SJCRH30 (cell line): Measurements from ENCODE around the gene TPST1. TPM values are rescaled to one million over a fixed set of nuclear protein-coding genes. Genes with fewer than 3 reads are reported as not detected.
"Not testable (repeated sequence)": the region's sequence is repeated elsewhere in the genome, so short reads cannot be mapped to it uniquely, and the experiment has no call there.

ENCODE experiments used
- DNase-seq, 2 experiments: peaks; one replicate each; pipeline ENCODE4 v3.0.0-alpha.2; 2015 to 2020
- H3K27ac ChIP-seq: fragments of 250-450 bp; sonication (Bioruptor Pico); 2 replicates; pipeline ENCODE4 v1.5.1; 2020; ENCODE audit warnings: mild to moderate bottlenecking, moderate library complexity
- H3K27me3 ChIP-seq: fragments of 250-450 bp; sonication (Bioruptor Pico); 2 replicates; pipeline ENCODE4 v1.5.1; 2020; ENCODE audit warnings: mild to moderate bottlenecking, moderate library complexity
- H3K36me3 ChIP-seq: fragments of 250-450 bp; sonication (Bioruptor Pico); 2 replicates; pipeline ENCODE4 v1.5.1; 2020; ENCODE audit warnings: mild to moderate bottlenecking, moderate library complexity
- H3K4me1 ChIP-seq: fragments of 250-450 bp; sonication (Bioruptor Pico); 2 replicates; pipeline ENCODE4 v1.5.1; 2020; ENCODE audit warnings: mild to moderate bottlenecking, moderate library complexity
- H3K4me3 ChIP-seq: fragments of 250-450 bp; sonication (Bioruptor Pico); 2 replicates; pipeline ENCODE4 v1.5.1; 2020; ENCODE audit warnings: mild to moderate bottlenecking, moderate library complexity
- H3K9me3 ChIP-seq: fragments of 250-450 bp; sonication (Bioruptor Pico); replicated peaks from 2 replicates; pipeline ENCODE4 v1.5.1; 2020; ENCODE audit warnings: mild to moderate bottlenecking, moderate library complexity
- total RNA-seq: library from RNA; depleted of rRNA; stranded (reverse); fragments of >200 nt; shearing (Covaris generic); gene quantifications from 2 replicates; pipeline ENCODE4 v1.2.3, GENCODE V29; 2014

The TPST1 gene
- total RNA-seq, 1 experiment from 2014 or later: 62.1 TPM

DNA sequence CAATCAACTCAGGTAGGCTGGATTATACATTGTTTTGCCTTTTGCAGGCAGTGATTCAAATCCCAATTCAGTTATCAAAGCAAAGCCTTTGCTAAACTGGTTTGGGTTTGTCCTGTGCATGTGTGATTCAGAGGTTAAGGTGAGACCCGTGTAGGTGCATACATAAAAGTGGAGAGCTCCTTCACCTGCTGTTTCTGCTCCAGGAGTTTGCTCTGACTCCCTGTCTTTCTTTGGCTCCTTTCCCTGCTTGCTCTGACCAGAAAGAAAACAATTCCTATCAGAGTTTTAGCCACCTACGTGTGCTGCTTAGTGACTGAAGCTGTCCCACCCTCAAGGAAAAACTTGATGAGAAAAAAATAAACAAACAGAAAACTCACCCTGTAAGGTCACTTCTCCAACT, 101.1 kb downstream of the TPST1 start:
- Histone ChIP-seq H3K4me1 (no peaks in the 10 kb centered on the region), H3K9me3 (no peaks in the 10 kb centered on the region), H3K4me3 (no peak overlapping the region), H3K36me3 (no peaks in the 10 kb centered on the region), H3K27ac (no peak overlapping the region), H3K27me3 (no peaks in the 10 kb centered on the region)
- DNase-seq: no peak

DNA sequence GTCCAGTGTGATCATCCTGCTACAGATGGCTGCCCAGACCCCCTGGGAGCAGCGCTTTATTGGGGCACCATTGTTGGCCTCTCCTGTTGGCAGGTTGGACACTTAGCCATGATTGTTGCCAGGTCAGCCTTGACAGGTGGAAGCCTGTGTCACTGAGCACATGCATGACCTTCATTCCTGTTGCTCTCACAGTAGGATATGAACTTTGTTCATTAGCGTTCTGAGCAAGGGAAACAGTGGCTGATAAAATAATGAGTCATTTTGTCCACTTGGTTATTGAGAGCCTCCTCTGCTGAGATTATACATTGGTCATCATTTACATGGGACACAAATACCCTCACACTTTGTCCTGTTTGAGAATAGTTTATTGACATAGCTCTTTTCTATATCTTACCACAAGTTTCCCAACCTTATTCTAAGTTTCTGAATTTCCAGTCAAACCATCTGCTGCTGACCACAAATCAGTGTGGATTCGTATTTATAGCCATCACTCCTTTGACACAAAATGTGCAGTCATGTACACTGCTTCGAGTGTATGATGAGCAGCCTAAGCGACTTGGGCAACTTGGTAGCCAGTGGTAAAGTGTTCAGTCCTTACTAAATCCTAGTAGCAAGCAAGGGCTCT, 102.6 kb downstream of the TPST1 start:
- Histone ChIP-seq H3K4me3 (no peak overlapping the region), H3K4me1 (no peaks in the 10 kb centered on the region), H3K9me3 (no peaks in the 10 kb centered on the region), H3K27ac (no peak overlapping the region), H3K36me3 (no peaks in the 10 kb centered on the region), H3K27me3 (no peaks in the 10 kb centered on the region)
- DNase-seq: no peak

DNA sequence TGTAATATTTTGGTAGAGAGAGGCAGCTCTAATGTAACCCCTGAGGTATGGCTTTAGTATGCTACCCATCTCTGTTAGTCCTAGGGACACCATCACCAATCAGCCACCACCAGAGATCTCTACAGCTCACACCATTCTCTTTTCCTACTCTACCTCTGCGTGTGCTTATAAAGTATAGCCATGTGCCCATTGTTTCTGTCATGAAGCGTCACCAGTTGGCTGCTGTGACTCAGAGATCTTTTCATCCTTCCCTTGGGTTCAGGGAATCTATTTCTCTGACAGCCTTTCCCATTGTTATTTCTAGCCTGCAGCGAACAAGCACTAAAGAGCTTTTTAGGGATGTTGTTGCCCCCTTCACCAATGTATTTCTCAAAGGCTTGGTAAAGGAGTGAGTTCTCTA, 103.3 kb downstream of the TPST1 start:
- H3K27me3 ChIP-seq: no peaks in the 10 kb centered on the region
- H3K9me3 ChIP-seq: no peaks in the 10 kb centered on the region
- H3K27ac ChIP-seq: no peak overlapping the region
- H3K36me3 ChIP-seq: no peaks in the 10 kb centered on the region
- H3K4me3 ChIP-seq: no peak overlapping the region
- no peaks in the 10 kb centered on the region for H3K4me1 ChIP-seq
- no peak for DNase-seq

DNA sequence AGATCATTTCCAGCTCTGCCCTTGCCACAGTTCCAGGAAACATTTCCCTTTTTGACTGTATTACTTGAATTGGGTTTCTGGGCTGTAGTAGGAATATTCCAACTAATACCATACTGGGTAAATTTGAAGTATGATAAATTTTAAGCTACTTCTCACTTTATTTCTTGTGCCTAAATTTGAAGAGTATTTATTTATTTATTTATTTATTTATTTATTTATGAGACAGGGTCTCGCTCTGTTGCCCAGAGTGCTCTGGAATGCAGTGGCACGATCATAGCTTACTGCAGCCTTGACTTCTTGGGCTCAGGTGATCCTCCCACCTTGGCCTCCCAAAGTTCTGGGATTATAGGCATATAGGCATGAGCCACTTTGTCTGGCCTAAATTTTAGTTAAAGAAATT, 105.5 kb downstream of the TPST1 start:
- H3K27ac ChIP-seq: no peak overlapping the region
- H3K4me1 ChIP-seq: no peaks in the 10 kb centered on the region
- DNase-seq: no peak
- no peaks in the 10 kb centered on the region for H3K9me3 ChIP-seq
- H3K27me3 ChIP-seq: no peaks in the 10 kb centered on the region
- H3K36me3 ChIP-seq: no peaks in the 10 kb centered on the region
- H3K4me3 ChIP-seq: no peak overlapping the region

DNA sequence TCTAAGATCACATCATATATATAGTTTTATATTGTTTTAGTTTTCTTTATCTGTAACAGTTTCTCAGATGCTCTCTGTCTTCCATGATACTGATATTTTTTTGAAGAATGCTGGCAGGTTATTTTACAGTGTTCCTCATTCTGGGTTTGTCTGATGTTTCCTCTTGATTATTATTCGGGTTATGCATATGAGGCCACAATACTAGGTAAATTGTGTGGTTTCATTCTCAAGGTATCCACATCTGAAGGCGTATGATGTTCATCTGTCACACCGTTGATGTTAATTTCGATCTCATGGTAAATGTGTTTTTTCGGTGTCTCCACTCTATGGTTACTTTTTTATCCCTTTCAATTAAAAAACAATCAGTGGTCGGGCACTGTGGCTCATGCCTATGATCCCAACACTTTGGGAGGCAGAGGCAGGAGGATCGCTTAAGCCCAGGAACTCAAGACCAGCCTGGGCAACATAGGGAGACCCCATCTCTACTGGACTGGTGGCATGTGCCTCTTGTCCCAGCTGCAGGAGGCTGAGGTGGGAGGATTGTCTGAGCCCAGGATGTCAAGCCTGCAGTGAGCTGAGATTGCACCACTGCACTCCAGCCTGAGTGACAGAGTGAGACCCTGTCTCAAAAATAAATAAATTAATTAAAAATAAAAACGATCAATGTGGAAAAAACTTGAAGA, 108.9 kb downstream of the TPST1 start:
- Histone ChIP-seq H3K36me3 (no peaks in the 10 kb centered on the region), H3K27me3 (no peaks in the 10 kb centered on the region), H3K27ac (no peak overlapping the region), H3K4me1 (no peaks in the 10 kb centered on the region), H3K9me3 (no peaks in the 10 kb centered on the region), H3K4me3 (no peak overlapping the region)
- DNase-seq: no peak

DNA sequence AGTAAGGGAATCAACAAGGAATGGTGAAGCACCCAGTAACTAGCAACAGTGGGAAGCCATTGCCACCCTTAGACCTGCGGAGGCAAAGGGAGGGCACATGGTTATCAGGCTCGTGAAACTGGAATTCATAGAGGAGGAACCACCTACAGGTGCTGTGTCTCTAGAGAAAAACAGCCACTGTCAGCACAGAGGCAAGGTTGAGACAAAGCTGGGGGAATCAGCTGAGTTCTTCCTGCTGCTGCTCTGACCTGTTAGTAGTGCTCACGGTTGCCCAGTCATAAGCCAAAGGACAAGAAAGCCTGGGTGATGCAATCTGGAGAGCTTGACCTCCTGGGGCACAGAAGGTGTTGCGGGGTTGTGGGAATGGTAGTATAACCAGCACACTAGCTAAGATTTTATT, 110.1 kb downstream of the TPST1 start:
- Histone ChIP-seq H3K4me3 (no peak overlapping the region), H3K27ac (no peak overlapping the region), H3K27me3 (no peaks in the 10 kb centered on the region), H3K4me1 (no peaks in the 10 kb centered on the region), H3K36me3 (no peaks in the 10 kb centered on the region), H3K9me3 (no peaks in the 10 kb centered on the region)
- DNase-seq: no peak

DNA sequence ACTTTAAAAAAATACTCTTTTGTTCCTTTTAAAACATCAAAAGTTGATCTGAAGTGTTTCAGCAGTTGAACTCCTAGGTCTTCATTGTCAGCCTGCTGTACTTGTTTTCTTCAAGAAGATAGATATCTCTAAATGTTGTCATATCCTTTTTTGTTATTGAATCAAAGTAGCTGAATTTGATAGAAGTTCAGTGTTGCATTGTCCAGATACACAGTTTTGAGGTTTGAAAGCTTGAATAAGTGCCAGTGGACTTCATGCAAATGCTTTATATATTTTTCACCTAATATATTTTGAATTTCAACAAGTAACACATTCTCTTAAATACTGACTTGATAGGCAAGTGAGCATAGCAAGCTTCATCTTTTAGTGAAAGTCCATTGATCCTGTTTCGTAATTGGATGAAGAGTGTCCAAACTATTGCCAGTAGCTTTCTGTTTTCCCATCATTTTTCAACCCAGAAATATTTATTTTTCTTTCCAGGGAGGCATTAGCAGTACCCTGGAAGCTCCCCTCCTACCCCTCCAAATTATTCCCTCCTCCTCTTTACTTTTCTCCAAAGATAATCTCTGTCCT, 114.4 kb downstream of the TPST1 start:
- no peak for DNase-seq
- Histone ChIP-seq H3K27ac (no peak overlapping the region), H3K36me3 (no peaks in the 10 kb centered on the region), H3K27me3 (no peaks in the 10 kb centered on the region), H3K9me3 (peaks cover 8% of the 10 kb centered on the region; the same call in 1 of the 2 replicates), H3K4me3 (no peak overlapping the region), H3K4me1 (no peaks in the 10 kb centered on the region)

DNA sequence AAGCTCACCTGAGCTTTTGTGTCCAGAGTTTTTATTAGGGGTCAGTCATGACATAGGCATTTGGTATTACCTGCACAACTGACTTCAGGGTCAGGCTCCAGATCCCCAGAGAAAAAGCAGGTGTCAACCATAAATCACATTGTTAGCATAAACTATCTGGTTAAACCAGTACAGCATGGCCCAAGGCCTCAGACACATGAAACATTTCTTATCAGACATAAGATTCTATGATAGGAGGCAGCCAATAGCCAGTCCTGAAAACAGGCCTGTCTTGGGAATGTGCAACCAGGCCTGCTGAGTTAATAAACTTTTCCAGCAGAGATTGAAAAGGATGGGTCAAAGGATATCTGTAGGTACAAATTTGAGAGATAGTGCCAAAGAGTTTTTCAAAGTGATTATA, 116.1 kb downstream of the TPST1 start:
- no peak overlapping the region for H3K4me3 ChIP-seq
- H3K27ac ChIP-seq: no peak overlapping the region
- H3K36me3 ChIP-seq: no peaks in the 10 kb centered on the region
- peaks cover 8% of the 10 kb centered on the region; the same call in 1 of the 2 replicates for H3K9me3 ChIP-seq
- DNase-seq: no peak
- H3K27me3 ChIP-seq: no peaks in the 10 kb centered on the region
- peaks cover 4% of the 10 kb centered on the region; the same call in 1 of the 2 replicates for H3K4me1 ChIP-seq

DNA sequence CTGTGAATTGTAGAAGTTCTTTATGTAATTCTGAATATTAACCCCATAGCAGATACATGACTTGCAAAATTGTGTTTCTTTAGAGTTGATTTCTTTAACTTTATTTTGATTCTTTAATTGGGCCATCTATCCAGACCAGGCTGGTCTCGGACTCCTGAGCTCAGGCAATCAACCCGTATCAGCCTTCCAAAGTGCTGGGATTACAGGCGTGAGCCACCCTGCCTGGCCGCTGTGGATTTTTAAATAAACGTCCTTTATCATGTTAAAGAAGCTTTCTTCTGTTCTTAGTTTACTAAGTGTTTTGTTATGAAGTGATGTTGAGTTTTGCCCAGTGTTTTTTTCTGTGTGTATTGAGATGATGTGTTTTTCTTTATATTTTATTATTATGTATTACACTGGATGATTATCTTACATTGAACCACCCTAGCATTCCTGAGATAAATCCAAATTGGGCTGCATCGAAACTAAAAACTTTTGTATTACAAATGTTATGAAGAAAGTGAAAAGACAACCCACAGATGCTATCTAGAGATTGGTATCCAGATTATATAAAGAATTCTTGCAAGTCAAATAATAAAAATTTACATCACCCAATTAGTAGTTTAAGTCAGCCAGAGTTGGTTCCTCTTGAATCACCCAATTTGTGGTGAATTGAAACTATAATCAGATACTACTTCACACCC, 118.1 kb downstream of the TPST1 start:
- peaks cover 8% of the 10 kb centered on the region; the same call in 1 of the 2 replicates for H3K9me3 ChIP-seq
- H3K27me3 ChIP-seq: no peaks in the 10 kb centered on the region
- no peak overlapping the region for H3K4me3 ChIP-seq
- H3K27ac ChIP-seq: no peak overlapping the region
- DNase-seq: no peak
- no peaks in the 10 kb centered on the region for H3K36me3 ChIP-seq
- peaks cover 16% of the 10 kb centered on the region for H3K4me1 ChIP-seq

DNA sequence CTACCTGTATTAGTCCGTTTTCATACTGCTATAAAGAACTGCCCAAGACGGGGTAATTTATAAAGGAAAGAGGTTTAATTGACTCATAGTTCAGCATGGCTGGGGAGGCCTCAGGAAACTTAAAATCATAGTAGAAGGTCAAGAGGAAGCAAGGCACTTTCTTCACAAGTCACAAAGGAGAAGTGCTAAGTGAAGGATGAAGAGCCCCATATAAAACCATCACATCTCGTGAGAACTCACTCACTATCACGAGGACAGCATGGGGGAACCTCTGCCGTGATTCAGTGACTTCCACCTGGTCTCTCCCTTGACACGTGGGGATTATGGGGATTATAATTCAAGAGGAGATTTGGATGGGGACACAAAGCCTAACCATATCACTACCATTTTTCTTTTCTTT, 119.9 kb downstream of the TPST1 start:
- H3K36me3 ChIP-seq, H3K27ac ChIP-seq, H3K4me3 ChIP-seq, H3K27me3 ChIP-seq, H3K9me3 ChIP-seq, DNase-seq: not testable (repeated sequence)
- H3K4me1 ChIP-seq: peaks cover 16% of the 10 kb centered on the region

DNA sequence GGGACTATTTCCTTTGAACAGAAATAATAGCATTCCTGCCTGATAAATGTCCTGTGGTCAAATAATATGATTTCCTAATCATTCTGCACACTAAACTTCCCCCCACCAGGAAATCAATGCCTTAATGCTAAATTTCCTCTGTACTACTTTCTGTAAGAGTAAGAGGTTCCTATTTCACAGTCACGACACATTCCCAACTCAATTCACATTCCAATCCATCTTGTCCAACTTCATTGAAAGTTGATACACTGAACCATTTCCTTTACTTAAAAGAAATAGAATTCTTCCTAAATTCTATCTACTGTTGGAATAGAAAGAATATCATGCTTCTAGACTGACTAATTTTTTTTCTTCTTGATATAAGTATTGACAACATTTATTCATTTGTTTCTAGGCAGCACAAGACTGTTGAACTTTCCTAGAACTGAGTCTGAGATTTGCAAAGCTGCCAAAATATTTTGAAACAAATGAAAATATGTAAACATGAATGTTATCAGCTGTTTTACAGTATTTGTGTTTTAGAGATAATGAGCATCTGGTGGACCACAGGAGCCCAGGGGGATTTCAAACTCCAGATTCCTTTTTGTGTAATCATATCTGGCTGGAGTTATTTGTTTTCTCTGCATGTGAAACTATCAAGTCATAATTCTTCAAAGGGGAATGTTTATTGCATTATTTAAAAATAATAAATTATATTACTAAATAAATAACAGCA, 121.5 kb downstream of the TPST1 start:
- H3K9me3 ChIP-seq: peaks cover 4% of the 10 kb centered on the region
- DNase-seq: peak; percentile 34 to 50
- H3K27me3 ChIP-seq: no peaks in the 10 kb centered on the region
- H3K4me3 ChIP-seq: no peak overlapping the region
- peaks cover 16% of the 10 kb centered on the region for H3K4me1 ChIP-seq
- no peak overlapping the region; the same call in 1 of the 2 replicates for H3K27ac ChIP-seq
- no peaks in the 10 kb centered on the region for H3K36me3 ChIP-seq

DNA sequence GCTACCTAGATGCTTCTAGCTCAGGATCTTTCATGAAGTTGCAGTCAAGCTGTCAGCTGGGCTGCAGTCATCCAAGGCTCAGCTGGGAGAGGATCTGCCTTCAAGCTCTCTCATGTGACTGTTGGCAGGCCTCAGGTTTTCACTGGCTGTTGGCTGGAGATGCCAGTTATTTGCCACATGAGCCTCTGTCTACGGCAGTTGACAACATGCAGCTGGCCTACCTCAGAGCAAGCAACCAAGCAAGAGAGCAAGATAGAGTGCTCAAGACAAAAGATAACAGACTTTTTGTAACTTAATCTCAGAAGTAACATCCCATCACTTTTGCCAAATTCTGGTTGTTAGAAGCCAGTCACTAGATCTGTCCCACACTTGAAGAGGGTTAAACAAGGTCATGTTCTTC, 125.8 kb downstream of the TPST1 start:
- peak in 1 of 2 experiments; percentile 13 for DNase-seq

DNA sequence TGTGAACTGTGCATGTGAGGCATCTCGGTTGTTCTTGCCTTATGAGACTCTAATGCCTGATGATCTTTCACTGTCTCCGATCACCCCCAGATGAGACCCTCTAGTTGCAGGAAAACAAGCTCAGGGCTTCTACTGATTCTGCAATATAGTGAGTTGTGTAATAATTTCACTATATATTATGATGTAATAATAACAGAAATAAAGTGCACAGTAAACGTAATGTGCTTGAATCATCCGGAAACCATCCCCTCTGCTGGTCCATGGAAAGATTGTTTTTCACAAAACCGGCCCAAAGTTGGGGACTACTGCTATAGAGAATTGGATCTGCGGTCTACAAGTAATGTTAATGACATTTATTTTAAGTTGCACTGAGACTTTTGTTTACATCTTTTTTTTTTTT, 126.7 kb downstream of the TPST1 start:
- Histone ChIP-seq H3K9me3 (peaks cover 7% of the 10 kb centered on the region), H3K4me1 (peaks cover 6% of the 10 kb centered on the region), H3K27me3 (no peaks in the 10 kb centered on the region), H3K27ac (no peak overlapping the region), H3K4me3 (no peak overlapping the region), H3K36me3 (no peaks in the 10 kb centered on the region)
- DNase-seq: no peak

More for the DNA sequence above, 125.8 kb downstream of the TPST1 start:
- Histone ChIP-seq H3K27ac (no peak overlapping the region), H3K27me3 (no peaks in the 10 kb centered on the region), H3K9me3 (no peaks in the 10 kb centered on the region; the same call in 1 of the 2 replicates), H3K4me3 (no peak overlapping the region), H3K36me3 (no peaks in the 10 kb centered on the region), H3K4me1 (peaks cover 15% of the 10 kb centered on the region)

DNA sequence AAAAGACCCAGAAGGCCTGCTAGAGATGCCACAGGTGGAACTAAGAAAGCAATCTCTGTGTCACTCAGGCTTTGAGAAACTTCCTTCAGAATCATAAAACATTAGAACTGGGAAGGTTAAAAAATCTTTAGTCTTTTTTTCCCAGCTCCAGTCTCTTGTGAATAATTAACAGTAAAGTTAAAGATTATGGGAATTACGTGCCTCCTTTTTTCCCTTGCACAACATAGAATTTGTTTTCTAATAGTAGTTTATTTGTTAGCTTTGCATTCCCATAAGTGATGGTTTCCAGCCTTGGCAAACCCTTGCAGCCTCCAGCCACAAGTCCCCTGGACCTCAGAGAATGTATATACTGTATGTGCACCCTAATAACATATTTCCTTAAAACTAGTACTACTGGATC, 128.3 kb downstream of the TPST1 start:
- no peaks in the 10 kb centered on the region for H3K36me3 ChIP-seq
- no peaks in the 10 kb centered on the region; the same call in 1 of the 2 replicates for H3K4me1 ChIP-seq
- no peak for DNase-seq
- H3K4me3 ChIP-seq: no peak overlapping the region
- H3K9me3 ChIP-seq: peaks cover 8% of the 10 kb centered on the region
- no peaks in the 10 kb centered on the region for H3K27me3 ChIP-seq
- H3K27ac ChIP-seq: no peak overlapping the region
